Measurements from ENCODE around the gene P4HTM. TPM values are rescaled to one million over a fixed set of nuclear protein-coding genes. Genes with fewer than 3 reads are reported as not detected.

P4HTM gene
- total and polyA plus RNA-seq, 2 donors (not counting 1 experiment from before 2014, with no cell fraction given), result 48.5 to 70.6 TPM

DNA sequence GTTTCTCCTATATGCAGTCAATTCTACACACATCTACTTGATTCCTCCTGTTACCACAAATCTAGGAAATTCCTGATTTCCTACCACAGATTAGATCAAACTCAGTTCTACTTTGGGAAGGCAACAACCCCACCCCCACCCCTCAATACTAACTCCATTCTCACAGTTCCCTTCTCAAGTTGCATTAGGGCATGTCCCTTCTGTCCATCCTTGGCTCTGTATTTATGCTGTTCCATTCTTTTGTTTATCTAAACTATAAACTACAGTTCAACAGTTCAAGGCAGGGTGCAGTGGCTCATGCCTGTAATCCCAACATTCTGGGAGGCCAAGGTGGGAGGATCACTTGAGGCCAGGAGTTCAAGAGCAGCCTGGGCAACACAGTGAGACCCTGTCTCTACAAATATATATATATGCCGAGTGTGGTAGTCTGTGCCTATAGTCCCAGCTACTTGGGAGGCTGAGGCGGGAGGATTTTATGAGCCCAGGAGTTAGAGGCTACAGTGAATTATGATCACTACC lies 64.4 kb downstream of the P4HTM start:
- Histone ChIP-seq H3K79me2 (ENCODE audit: control insufficient read depth, insufficient read depth, low read length) (peaks cover 33% of the 10 kb centered on the region), H3K9ac (ENCODE audit: low read length) (no peak overlapping the region), H4K20me1 (ENCODE audit: control insufficient read depth, insufficient read depth, low read length, poor library complexity, severe bottlenecking) (peaks cover 39% of the 10 kb centered on the region), H3K4me1 (ENCODE audit: control insufficient read depth in 2 of 2, insufficient read depth in 2 of 2, low read length in 2 of 2) (no peaks in the 10 kb centered on the region), H3K27me3 (replicated peaks in 1 of 4; ENCODE audit: control extremely low read depth in 1 of 4, control insufficient read depth in 3 of 4, insufficient read depth in 4 of 4, low read length in 3 of 4) (no peaks in the 10 kb centered on the region), H3K4me2 (replicated peaks; ENCODE audit: low read depth, low read length, poor library complexity, severe bottlenecking) (no peak overlapping the region), H3K36me3 (replicated peaks in 1 of 2; ENCODE audit: control extremely low read depth in 1 of 2, control insufficient read depth in 1 of 2, extremely low read depth in 1 of 2, insufficient read depth in 2 of 2, low read length in 1 of 2) (peaks cover 0 to 54% of the 10 kb centered on the region in 2 experiments), H3K9me3 (ENCODE audit: control extremely low read depth in 1 of 3, control insufficient read depth in 2 of 3, insufficient read depth in 1 of 3, low read length in 2 of 3) (no peaks in the 10 kb centered on the region), H2AFZ (ENCODE audit: insufficient read depth, low read depth, low read length, poor library complexity, severe bottlenecking) (no peak overlapping the region), H3K27ac (ENCODE audit: low read length in 2 of 2) (no peak overlapping the region), H3K4me3 (ENCODE audit: control extremely low read depth in 1 of 5, extremely low read depth in 1 of 5, insufficient read depth in 1 of 5, low read depth in 2 of 5, low read length in 4 of 5) (no peak overlapping the region)
- no peak overlapping the region for H3K27ac Mint-ChIP-seq
- H3K4me3 Mint-ChIP-seq, result no peak overlapping the region
- H3K27me3 Mint-ChIP-seq, result no peaks in the 10 kb centered on the region
- H3K9me3 Mint-ChIP-seq (ENCODE audit: insufficient read depth), result no peaks in the 10 kb centered on the region
- POLR2A ChIA-PET, result no interaction called here
- intact Hi-C loops (cut with micrococcal nuclease), result no loop called here
- CTCF ChIA-PET, result no interaction called here
- WGBS (ENCODE audit: insufficient coverage), result no CpG with 5 or more reads among the region's 2 CpGs
- H3K4me1 Mint-ChIP-seq, result no peaks in the 10 kb centered on the region
- TF ChIP-seq, protein P1, sequence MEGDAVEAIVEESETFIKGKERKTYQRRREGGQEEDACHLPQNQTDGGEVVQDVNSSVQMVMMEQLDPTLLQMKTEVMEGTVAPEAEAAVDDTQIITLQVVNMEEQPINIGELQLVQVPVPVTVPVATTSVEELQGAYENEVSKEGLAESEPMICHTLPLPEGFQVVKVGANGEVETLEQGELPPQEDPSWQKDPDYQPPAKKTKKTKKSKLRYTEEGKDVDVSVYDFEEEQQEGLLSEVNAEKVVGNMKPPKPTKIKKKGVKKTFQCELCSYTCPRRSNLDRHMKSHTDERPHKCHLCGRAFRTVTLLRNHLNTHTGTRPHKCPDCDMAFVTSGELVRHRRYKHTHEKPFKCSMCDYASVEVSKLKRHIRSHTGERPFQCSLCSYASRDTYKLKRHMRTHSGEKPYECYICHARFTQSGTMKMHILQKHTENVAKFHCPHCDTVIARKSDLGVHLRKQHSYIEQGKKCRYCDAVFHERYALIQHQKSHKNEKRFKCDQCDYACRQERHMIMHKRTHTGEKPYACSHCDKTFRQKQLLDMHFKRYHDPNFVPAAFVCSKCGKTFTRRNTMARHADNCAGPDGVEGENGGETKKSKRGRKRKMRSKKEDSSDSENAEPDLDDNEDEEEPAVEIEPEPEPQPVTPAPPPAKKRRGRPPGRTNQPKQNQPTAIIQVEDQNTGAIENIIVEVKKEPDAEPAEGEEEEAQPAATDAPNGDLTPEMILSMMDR (IDR thresholded peaks at IDR 0.05), result no peak
- TF ChIP-seq EZH2 (IDR thresholded peaks at IDR 0.05; ENCODE audit: borderline replicate concordance, insufficient read depth, low read depth, low read length, poor library complexity, severe bottlenecking), result no peak
- DNase-seq (no peak), ATAC-seq (ENCODE audit: low read depth) (no peak)

Small RNAs within 50 kb of the gene (small RNA-seq; reads per million reads assigned to genes)
- gene MIR191 (ENCODE audit: insufficient read length, low read depth, low replicate concordance) (5,267 reads per million, percentile 99 among the genes with 10 or more reads in this experiment), gene MIR425 (ENCODE audit: insufficient read length, low read depth, low replicate concordance) (171 reads per million, percentile 95 among the genes with 10 or more reads in this experiment)

Other genes starting within 250 kb of the P4HTM start
- 25.0 and 27.5 TPM in 2 replicates for gene PRKAR2A, start 142.4 kb upstream of the P4HTM start, total RNA-seq
- gene PRKAR2A, start 142.4 kb upstream of the P4HTM start, polyA plus RNA-seq, result 4.3 and 6.0 TPM in 2 replicates
- gene SLC25A20, start 91.4 kb upstream of the P4HTM start, total RNA-seq, result 11.6 and 12.2 TPM in 2 replicates
- 5.7 and 19.9 TPM in 2 replicates for gene SLC25A20, start 91.4 kb upstream of the P4HTM start, polyA plus RNA-seq
- 148 and 162 TPM in 2 replicates for gene ARIH2, start 71.4 kb upstream of the P4HTM start, total RNA-seq
- 114 and 139 TPM in 2 replicates for gene ARIH2, start 71.4 kb upstream of the P4HTM start, polyA plus RNA-seq
- 270 and 287 TPM in 2 replicates for gene WDR6, start 17.1 kb downstream of the P4HTM start, total RNA-seq
- gene WDR6, start 17.1 kb downstream of the P4HTM start, polyA plus RNA-seq, result 317 and 321 TPM in 2 replicates
- 56.8 and 57.2 TPM in 2 replicates for gene DALRD3, start 28.3 kb downstream of the P4HTM start, total RNA-seq
- 59.8 and 82.6 TPM in 2 replicates for gene DALRD3, start 28.3 kb downstream of the P4HTM start, polyA plus RNA-seq
- gene NDUFAF3, start 31.9 kb downstream of the P4HTM start, total RNA-seq, result 67.0 and 67.5 TPM in 2 replicates
- gene NDUFAF3, start 31.9 kb downstream of the P4HTM start, polyA plus RNA-seq, result 34.9 and 61.0 TPM in 2 replicates
- gene IMPDH2, start 39.2 kb downstream of the P4HTM start, total RNA-seq, result 186 and 193 TPM in 2 replicates
- 171 and 205 TPM in 2 replicates for gene IMPDH2, start 39.2 kb downstream of the P4HTM start, polyA plus RNA-seq
- gene QRICH1, start 103.8 kb downstream of the P4HTM start, total RNA-seq, result 187 and 196 TPM in 2 replicates
- gene QRICH1, start 103.8 kb downstream of the P4HTM start, polyA plus RNA-seq, result 179 and 223 TPM in 2 replicates
- gene QARS1, start 114.5 kb downstream of the P4HTM start, total RNA-seq, result 252 and 282 TPM in 2 replicates
- gene QARS1, start 114.5 kb downstream of the P4HTM start, polyA plus RNA-seq, result 426 and 469 TPM in 2 replicates
- 87.3 and 89.9 TPM in 2 replicates for gene USP19, start 130.6 kb downstream of the P4HTM start, total RNA-seq
- 56.3 and 73.5 TPM in 2 replicates for gene USP19, start 130.6 kb downstream of the P4HTM start, polyA plus RNA-seq
- 0.05 and 0.74 TPM in 2 replicates for gene LAMB2, start 142.8 kb downstream of the P4HTM start, total RNA-seq
- 0.25 and 0.67 TPM in 2 replicates for gene LAMB2, start 142.8 kb downstream of the P4HTM start, polyA plus RNA-seq
- gene CCDC71, start 176.1 kb downstream of the P4HTM start, total RNA-seq, result 29.7 and 30.0 TPM in 2 replicates
- gene CCDC71, start 176.1 kb downstream of the P4HTM start, polyA plus RNA-seq, result 13.4 and 15.6 TPM in 2 replicates
- gene KLHDC8B, start 181.4 kb downstream of the P4HTM start, total RNA-seq, result 1.9 and 3.6 TPM in 2 replicates
- gene KLHDC8B, start 181.4 kb downstream of the P4HTM start, polyA plus RNA-seq, result 0.43 and 0.79 TPM in 2 replicates

Data from B cell (primary cell).